Keratinocyte (primary cell): ENCODE measurements around the gene EXOC3.

Source experiments
- EZH2 ChIP-seq: IDR thresholded peaks from one replicate; pipeline ENCODE4 v1.6.1; 2012; ENCODE audit warnings: inconsistent platforms, mild to moderate bottlenecking, low read length, moderate library complexity
- TF ChIP-seq, protein P1 (sequence below), 3 experiments: IDR thresholded peaks in 1 of 3; conservative IDR thresholded peaks in 1 of 3; optimal IDR thresholded peaks in 1 of 3; 2 replicates in 2 of 3; 3 replicates in 1 of 3; pipeline versions ENCODE3 to v1.5.1; 2011; ENCODE audit warnings: low read length in 3 of 3, mild to moderate bottlenecking in 3 of 3, moderate library complexity in 2 of 3, control low read depth in 1 of 3, inconsistent platforms in 1 of 3; ENCODE audit not compliant: insufficient read depth in 2 of 3; ENCODE audit errors: extremely low read depth in 1 of 3

DNA sequence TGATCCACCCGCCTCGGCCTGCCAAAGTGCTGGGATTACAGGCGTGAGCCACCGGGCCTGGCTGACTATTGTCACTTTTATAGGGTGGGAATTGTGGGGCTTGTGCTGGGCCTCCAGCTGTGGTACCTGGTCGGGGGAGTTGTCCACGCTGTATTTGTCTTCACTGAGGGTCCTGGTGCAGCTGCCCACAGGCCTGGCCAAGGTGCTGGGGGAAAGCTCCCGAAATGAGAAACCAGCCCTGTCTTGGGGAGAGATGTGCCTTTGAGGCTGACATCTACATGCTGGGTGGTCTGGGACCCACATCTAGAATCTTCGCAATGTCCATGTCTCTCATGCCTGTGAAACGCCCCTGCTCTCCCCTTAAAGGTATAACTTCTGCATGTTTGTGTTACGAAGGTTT, 2.6 kb downstream of the EXOC3 start:
- TF ChIP-seq, protein P1, sequence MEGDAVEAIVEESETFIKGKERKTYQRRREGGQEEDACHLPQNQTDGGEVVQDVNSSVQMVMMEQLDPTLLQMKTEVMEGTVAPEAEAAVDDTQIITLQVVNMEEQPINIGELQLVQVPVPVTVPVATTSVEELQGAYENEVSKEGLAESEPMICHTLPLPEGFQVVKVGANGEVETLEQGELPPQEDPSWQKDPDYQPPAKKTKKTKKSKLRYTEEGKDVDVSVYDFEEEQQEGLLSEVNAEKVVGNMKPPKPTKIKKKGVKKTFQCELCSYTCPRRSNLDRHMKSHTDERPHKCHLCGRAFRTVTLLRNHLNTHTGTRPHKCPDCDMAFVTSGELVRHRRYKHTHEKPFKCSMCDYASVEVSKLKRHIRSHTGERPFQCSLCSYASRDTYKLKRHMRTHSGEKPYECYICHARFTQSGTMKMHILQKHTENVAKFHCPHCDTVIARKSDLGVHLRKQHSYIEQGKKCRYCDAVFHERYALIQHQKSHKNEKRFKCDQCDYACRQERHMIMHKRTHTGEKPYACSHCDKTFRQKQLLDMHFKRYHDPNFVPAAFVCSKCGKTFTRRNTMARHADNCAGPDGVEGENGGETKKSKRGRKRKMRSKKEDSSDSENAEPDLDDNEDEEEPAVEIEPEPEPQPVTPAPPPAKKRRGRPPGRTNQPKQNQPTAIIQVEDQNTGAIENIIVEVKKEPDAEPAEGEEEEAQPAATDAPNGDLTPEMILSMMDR (optimal IDR thresholded peaks at IDR 0.05 in 1 of 3, IDR thresholded peaks at IDR 0.05 in 1 of 3, conservative IDR thresholded peaks at IDR 0.05 in 1 of 3; ENCODE audit: extremely low read depth in 1 of 3, insufficient read depth in 2 of 3, low read length in 3 of 3) = no peak
- TF ChIP-seq EZH2 = no peak
